T-helper 17 cell (primary cell): ENCODE data around the gene AIMP1. TPM values are rescaled to one million over a fixed set of nuclear protein-coding genes. Genes with fewer than 3 reads are reported as not detected.
A peak's percentile ranks its signal among the peaks of the same experiment; 100 is the strongest.

Source experiments
- ATAC-seq: fragments of 150-1000 bp; cut with Tn5 transposase; 2 replicates; pipeline ENCODE4 v1.10.0; 2021; ENCODE audit warnings: mild to moderate bottlenecking, moderate library complexity
- DNase-seq, 3 donors: peaks; one replicate each; pipeline versions ENCODE4 v3.0.0 to v3.0.0-alpha.2; 2020 to 2021
- H3K9me3 ChIP-seq: one replicate; pipeline ENCODE4 v1.7.0; 2013; ENCODE audit warnings: low read length, mild to moderate bottlenecking; ENCODE audit not compliant: control insufficient read depth, poor library complexity, severe bottlenecking
- H3K27ac Mint-ChIP-seq: one replicate; pipeline ENCODE4 v1.8.0; 2022; ENCODE audit warnings: mild to moderate bottlenecking, moderate library complexity, mixed read lengths
- H3K27me3 Mint-ChIP-seq: one replicate; pipeline ENCODE4 v1.8.0; 2022; ENCODE audit warnings: mixed read lengths
- H3K36me3 Mint-ChIP-seq: one replicate; pipeline ENCODE4 v1.8.0; 2022; ENCODE audit warnings: low read depth, mixed read lengths
- H3K4me1 Mint-ChIP-seq: one replicate; pipeline ENCODE4 v1.8.0; 2022; ENCODE audit warnings: mild to moderate bottlenecking, mixed read lengths
- H3K4me3 Mint-ChIP-seq: one replicate; pipeline ENCODE4 v1.8.0; 2022; ENCODE audit warnings: mild to moderate bottlenecking, moderate library complexity, mixed read lengths
- total RNA-seq, 4 donors: library from RNA in 2 of 4; stranded (reverse) in 2 of 4; gene quantifications; one replicate each; pipeline ENCODE4 v1.2.3 and lab custom pipeline; 2022 to 2026

The AIMP1 gene
- total RNA-seq, 2 donors from 2014 or later: 41.2 to 51.6 TPM

- H3K36me3 Mint-ChIP-seq: peaks cover 22% of the 10 kb centered on the region
- H3K27ac Mint-ChIP-seq: no peak overlapping the region
- no peaks in the 10 kb centered on the region for H3K27me3 Mint-ChIP-seq
- H3K4me3 Mint-ChIP-seq: no peak overlapping the region
- ATAC-seq (no peak), DNase-seq (no peak)
- no peaks in the 10 kb centered on the region for H3K9me3 ChIP-seq
- H3K4me1 Mint-ChIP-seq: peaks cover 23% of the 10 kb centered on the region
Measured at GRCh38 chr4:106299977-106300376, 16.4 kb upstream of the AIMP1 start.

- no peaks in the 10 kb centered on the region for H3K9me3 ChIP-seq
- Mint-ChIP-seq H3K4me3 (no peak overlapping the region), H3K27ac (no peak overlapping the region), H3K27me3 (no peaks in the 10 kb centered on the region), H3K4me1 (peaks cover 19% of the 10 kb centered on the region), H3K36me3 (peaks cover 18% of the 10 kb centered on the region)
- ATAC-seq (no peak), DNase-seq (no peak)
Measured at GRCh38 chr4:106301393-106302061, 14.8 kb upstream of the AIMP1 start.

GRCh38 chr4:106302062-106302438, 14.3 kb upstream of the AIMP1 start:
- Mint-ChIP-seq H3K27ac (no peak overlapping the region), H3K36me3 (peaks cover 18% of the 10 kb centered on the region), H3K4me3 (no peak overlapping the region), H3K4me1 (peaks cover 19% of the 10 kb centered on the region), H3K27me3 (no peaks in the 10 kb centered on the region)
- ATAC-seq (no peak), DNase-seq (no peak)
- H3K9me3 ChIP-seq: no peaks in the 10 kb centered on the region

DNA sequence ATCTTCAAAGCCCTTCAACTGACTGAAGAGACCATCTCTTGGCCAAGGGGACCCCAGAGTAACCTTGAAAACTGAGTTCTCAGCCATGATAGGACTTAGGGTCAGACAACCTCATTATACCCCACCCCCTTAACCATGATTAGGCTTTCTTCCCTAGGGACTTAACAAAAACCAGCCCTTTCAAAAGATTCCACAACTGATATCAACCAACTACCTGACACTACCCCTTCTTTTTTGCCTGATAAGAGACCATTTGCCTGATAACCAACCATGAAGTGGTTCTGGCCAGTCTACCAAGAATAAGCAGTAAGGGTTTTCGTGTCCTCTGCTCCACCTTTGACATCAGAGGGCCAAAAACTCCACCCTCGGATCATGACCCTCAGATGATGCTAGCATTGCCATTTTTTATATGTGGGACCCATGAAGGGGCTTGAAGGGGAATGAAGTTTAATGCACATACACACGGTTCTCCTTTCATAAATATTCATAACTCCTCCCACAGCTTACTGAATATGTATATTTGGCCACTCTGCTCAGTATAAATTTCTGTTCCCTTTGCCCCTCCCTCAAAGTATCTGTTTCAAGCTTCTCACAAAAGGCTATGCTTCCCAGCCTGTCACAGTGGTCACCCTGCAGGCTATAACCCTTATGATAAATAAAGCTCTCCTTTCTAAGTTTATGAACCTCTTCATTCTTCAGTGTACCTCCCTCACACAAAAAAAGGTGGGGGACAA, 12.6 kb upstream of the AIMP1 start:
- H3K4me1 Mint-ChIP-seq: peaks cover 15% of the 10 kb centered on the region
- no peak for DNase-seq

GRCh38 chr4:106304632-106305031, 11.7 kb upstream of the AIMP1 start:
- no peaks in the 10 kb centered on the region for H3K9me3 ChIP-seq
- Mint-ChIP-seq H3K4me3 (no peak overlapping the region), H3K4me1 (peaks cover 15% of the 10 kb centered on the region), H3K27me3 (no peaks in the 10 kb centered on the region), H3K36me3 (peaks cover 16% of the 10 kb centered on the region), H3K27ac (peak overlapping the region; percentile 80)
- DNase-seq (no peak), ATAC-seq (no peak)

More for the DNA sequence above, 12.6 kb upstream of the AIMP1 start:
- Mint-ChIP-seq H3K4me3 (no peak overlapping the region), H3K27me3 (no peaks in the 10 kb centered on the region), H3K36me3 (peaks cover 16% of the 10 kb centered on the region), H3K27ac (peak overlapping the region; percentile 80)
- ATAC-seq: no peak
- no peaks in the 10 kb centered on the region for H3K9me3 ChIP-seq

- Mint-ChIP-seq H3K4me3 (no peak overlapping the region), H3K4me1 (peaks cover 20% of the 10 kb centered on the region), H3K27me3 (no peaks in the 10 kb centered on the region), H3K27ac (no peak overlapping the region), H3K36me3 (peaks cover 13% of the 10 kb centered on the region)
- no peak for ATAC-seq
- H3K9me3 ChIP-seq: no peaks in the 10 kb centered on the region
- no peak for DNase-seq
Measured at GRCh38 chr4:106305435-106306055, 10.8 kb upstream of the AIMP1 start.

DNA sequence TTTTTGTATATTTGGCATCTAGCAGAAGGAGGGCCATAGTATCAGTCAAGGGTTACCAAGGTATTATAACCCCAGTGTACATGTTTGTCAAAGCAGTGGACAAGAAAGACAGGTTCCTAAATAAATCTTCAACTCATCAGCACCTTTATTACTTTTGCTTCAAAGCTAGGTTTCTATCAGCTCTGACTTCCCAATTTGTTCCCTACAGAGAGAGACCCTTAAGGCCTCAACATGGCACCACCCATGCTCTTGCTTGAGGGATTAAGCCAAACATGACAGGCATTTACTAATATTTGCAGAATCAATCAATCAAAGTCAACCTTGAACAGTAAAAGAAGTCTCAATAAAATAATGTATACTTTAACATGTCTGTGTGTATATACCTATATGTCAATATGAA, 9.8 kb upstream of the AIMP1 start:
- Mint-ChIP-seq H3K27me3 (no peaks in the 10 kb centered on the region), H3K4me3 (no peak overlapping the region), H3K27ac (no peak overlapping the region), H3K4me1 (peaks cover 21% of the 10 kb centered on the region), H3K36me3 (peaks cover 13% of the 10 kb centered on the region)
- DNase-seq (no peak), ATAC-seq (no peak)
- H3K9me3 ChIP-seq: no peaks in the 10 kb centered on the region

DNA sequence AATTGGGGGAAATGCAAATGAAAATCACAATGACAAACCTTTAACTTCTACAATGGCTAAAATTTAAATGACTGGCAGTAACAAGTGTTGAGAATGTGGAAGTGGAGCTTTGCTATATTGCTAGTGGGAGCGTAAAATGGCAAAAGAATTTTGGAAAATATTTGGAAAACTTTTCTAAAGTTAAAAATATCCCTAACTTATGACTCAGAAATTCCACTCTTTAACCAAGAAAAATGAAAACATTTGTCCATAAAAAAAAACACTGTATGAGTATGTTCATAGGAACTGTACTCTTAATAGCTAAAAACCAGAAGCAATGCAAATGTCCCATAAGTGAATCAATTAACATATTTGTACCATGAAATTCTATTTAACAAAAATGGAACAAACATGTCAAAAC, 4.0 kb upstream of the AIMP1 start:
- Mint-ChIP-seq H3K27ac (no peak overlapping the region), H3K27me3 (no peaks in the 10 kb centered on the region), H3K4me3 (no peak overlapping the region), H3K4me1 (peaks cover 27% of the 10 kb centered on the region), H3K36me3 (peaks cover 3% of the 10 kb centered on the region)
- no peak for DNase-seq
- ATAC-seq: no peak
- no peaks in the 10 kb centered on the region for H3K9me3 ChIP-seq

GRCh38 chr4:106312997-106313522, 3.3 kb upstream of the AIMP1 start:
- Mint-ChIP-seq H3K27ac (no peak overlapping the region), H3K4me1 (peaks cover 27% of the 10 kb centered on the region), H3K27me3 (no peaks in the 10 kb centered on the region), H3K4me3 (no peak overlapping the region), H3K36me3 (peaks cover 3% of the 10 kb centered on the region)
- ATAC-seq (no peak), DNase-seq (no peak)
- no peaks in the 10 kb centered on the region for H3K9me3 ChIP-seq

DNA sequence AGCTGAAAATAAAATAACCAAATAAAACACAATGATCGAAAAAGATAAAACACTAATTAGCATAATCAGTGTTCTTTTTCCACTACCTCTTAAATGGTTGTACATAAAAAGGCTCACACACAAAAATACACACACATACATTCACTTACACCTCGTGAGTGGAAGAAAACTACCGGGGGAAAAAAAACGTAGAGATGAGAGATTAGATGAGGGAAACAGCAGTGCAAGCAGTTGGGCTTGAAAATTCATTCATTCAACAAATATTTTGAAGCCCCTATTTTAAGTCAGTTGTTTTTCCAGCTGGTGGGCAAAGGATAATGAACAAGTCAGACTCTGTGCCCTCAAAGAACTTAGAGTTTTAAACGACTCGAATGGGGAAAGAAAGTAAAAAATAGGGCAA, 1.4 kb upstream of the AIMP1 start:
- DNase-seq (no peak), ATAC-seq (no peak)
- H3K27ac Mint-ChIP-seq: no peak overlapping the region
- H3K36me3 Mint-ChIP-seq: no peaks in the 10 kb centered on the region
- H3K9me3 ChIP-seq: no peaks in the 10 kb centered on the region
- H3K4me3 Mint-ChIP-seq: no peak overlapping the region
- peaks cover 25% of the 10 kb centered on the region for H3K4me1 Mint-ChIP-seq
- no peaks in the 10 kb centered on the region for H3K27me3 Mint-ChIP-seq

DNA sequence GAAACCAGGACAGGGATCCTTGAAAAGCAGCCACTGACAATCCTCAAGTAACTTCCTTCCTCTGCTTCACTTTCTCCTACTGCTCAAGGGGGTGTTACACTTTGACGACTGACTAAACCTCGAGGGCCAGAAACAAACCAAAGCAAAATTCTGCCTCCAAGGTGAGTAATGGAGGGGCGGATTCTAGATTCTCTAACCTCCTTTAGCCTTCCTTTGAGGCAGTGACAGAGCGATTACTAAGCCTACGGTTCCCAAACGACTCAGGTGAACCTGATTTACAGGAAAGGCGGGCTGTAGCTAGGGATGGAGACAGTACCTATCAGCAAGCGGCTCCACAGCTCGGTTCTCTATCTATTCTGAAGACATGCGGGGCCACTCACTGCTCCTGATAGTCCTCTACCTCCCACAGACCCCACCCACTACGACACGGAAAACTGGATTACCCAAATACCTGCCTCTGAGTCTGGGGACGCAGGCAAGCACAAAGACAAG, 828 bp upstream of the AIMP1 start:
- DNase-seq: peak in 1 of 3 donors; percentile 10

GRCh38 chr4:106316773-106317409, 541 bp downstream of the AIMP1 start:
- no peak for ATAC-seq
- H3K36me3 Mint-ChIP-seq: no peaks in the 10 kb centered on the region
- H3K4me1 Mint-ChIP-seq: peaks cover 19% of the 10 kb centered on the region
- no peak overlapping the region for H3K4me3 Mint-ChIP-seq
- no peaks in the 10 kb centered on the region for H3K9me3 ChIP-seq
- H3K27ac Mint-ChIP-seq: no peak overlapping the region
- no peaks in the 10 kb centered on the region for H3K27me3 Mint-ChIP-seq
- DNase-seq: no peak

More for the DNA sequence above, 828 bp upstream of the AIMP1 start:
- peaks cover 20% of the 10 kb centered on the region for H3K4me1 Mint-ChIP-seq
- ATAC-seq: peak; percentile 29
- no peaks in the 10 kb centered on the region for H3K36me3 Mint-ChIP-seq
- H3K4me3 Mint-ChIP-seq: no peak overlapping the region
- H3K27ac Mint-ChIP-seq: no peak overlapping the region
- no peaks in the 10 kb centered on the region for H3K27me3 Mint-ChIP-seq
- H3K9me3 ChIP-seq: no peaks in the 10 kb centered on the region

DNA sequence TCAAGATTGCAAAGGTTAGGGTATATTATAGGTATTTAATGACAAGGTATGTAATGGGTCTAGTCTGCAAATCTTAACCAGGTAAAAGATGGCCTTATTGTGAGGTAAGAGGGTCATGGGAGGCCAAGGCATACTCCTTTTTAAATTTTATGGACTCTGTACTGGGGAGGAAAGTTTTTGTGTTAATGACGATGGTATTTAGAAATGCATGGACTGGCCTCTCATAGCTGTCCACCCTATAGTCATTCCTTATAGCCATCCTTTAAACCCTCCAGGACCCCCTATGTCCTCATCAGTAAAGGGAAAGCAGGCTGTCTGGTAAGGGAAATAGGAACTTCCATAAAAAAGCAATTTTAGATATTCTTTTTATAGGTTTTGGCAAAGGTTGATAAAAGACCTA, 1.5 kb downstream of the AIMP1 start:
- Mint-ChIP-seq H3K36me3 (no peaks in the 10 kb centered on the region), H3K4me1 (peaks cover 19% of the 10 kb centered on the region), H3K4me3 (no peak overlapping the region), H3K27ac (no peak overlapping the region), H3K27me3 (no peaks in the 10 kb centered on the region)
- H3K9me3 ChIP-seq: no peaks in the 10 kb centered on the region
- DNase-seq (no peak), ATAC-seq (no peak)
